ENCODE measurements around the gene FAM240B. TPM values are rescaled to one million over a fixed set of nuclear protein-coding genes. Genes with fewer than 3 reads are reported as not detected.

The FAM240B gene
- total and polyA plus RNA-seq, 2 of the 8 experiments (the other 6 are each of a cell fraction or from before 2014, with no cell fraction given), result not detected

DNA sequence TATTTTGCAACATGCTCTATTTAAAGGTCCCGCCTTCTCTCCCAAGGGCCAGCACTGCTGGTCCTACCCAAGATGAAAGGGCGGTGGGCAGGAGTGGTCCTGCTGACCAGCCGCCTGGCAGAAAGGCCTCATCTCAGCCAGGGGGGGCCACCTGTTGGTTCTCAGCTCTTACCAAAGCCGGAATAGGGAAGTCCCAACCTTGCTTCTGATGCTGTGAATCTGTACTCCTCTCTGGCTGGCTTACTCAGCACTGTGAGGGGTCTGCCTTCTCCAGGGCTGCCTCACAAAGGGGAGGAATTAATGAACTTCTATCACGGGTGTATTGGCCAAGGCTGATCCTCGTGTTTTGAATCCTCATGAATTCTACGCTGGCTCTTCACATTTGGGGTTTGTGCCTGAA is 13.6 kb upstream of the FAM240B start (continued):
- TF ChIP-seq JUND (IDR thresholded peaks at IDR 0.05; ENCODE audit: low read length), result no peak

Data from H1 (cell line).